ENCODE measurements around the gene GXYLT1.
"Not testable (repeated sequence)": the region's sequence is repeated elsewhere in the genome, so short reads cannot be mapped to it uniquely, and the experiment has no call there.

GXYLT1 gene, protein sequence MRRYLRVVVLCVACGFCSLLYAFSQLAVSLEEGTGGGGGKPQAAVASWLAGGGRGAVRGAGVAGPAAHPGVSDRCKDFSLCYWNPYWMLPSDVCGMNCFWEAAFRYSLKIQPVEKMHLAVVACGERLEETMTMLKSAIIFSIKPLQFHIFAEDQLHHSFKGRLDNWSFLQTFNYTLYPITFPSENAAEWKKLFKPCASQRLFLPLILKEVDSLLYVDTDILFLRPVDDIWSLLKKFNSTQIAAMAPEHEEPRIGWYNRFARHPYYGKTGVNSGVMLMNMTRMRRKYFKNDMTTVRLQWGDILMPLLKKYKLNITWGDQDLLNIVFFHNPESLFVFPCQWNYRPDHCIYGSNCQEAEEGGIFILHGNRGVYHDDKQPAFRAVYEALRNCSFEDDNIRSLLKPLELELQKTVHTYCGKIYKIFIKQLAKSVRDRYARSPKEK

DNA sequence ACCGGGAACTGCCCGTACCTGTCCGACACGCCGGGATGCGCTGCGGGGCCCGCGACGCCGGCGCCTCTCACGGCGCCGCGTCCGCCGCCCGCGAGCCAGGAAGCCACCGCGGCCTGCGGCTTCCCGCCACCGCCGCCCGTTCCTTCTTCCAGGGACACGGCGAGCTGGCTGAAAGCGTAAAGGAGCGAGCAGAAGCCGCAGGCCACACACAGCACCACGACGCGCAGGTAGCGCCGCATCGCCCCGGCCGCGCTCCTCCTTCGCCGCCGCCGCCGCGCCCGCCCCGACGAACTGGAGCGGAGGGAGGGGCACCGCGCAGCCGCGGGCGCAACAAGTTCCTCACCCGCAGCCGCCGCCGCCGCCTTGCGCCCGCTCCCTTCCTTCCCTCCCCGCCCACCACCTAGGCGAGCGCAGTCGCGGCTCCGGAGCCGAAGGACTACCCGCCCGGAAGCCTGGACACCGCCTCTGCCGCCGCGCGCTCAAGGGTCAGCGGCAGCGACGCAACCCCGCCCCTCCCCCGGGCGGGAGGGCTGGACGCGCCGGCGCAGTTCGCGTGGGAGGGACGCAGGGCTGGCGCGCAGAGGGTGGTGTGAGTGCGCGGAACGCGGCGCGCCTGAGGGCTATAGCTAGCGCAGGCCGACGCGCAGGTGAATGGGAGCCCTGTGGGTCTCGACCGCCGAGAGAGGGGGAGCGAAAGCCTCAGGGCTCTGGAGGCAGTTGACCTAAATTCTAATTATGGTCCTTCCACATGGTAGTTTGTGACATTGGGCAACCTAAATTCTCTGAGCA lies at the start of gene GXYLT1:
TSS of gene GXYLT1 (minus strand) at position 467 of the 789 bp plus-strand sequence. CDS start at position 239, 228 bp downstream.
- peak; percentile 92 for DNase-seq

DNA sequence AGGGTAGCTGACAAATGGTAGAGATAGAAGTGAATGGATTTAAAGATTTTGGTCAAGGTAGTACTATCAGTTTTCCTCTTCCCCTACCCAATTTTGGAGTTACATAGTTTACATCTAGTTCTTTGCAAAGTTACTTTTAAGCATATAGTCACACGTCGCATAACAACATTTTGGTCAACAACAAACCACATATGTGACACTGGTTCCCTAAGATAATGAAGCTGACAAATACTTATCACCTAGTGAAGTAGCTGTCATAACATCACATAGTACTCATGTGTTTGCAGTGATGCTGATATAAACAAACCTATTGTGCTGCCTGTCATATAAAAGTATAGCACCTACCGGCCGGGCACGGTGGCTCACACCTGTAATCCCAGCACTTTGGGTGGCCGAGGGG lies 48.0 kb upstream of the GXYLT1 start:
- DNase-seq = no peak

GRCh38 chr12:42192258-42192657 lies 47.6 kb upstream of the GXYLT1 start:
- no peak for DNase-seq

DNA sequence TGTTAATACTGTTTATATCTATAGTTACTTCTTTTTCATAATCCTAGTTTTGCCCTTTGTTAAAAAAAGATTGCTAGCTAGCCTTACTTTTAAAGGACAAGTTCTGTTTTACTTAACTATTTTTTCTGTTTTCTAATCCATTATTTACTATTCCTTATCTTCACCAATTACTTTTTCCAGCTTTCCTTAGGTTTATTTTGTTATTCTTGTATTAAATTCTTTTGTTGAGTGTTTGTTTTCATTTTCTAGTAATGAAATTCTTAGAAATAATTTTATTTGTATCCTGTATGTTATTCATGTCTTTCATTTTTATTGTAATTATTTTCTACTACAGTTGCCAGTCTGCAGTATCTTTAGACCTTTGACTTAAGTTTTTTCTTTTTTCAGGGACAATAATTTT lies 45.7 kb upstream of the GXYLT1 start:
- no peak for DNase-seq

DNA sequence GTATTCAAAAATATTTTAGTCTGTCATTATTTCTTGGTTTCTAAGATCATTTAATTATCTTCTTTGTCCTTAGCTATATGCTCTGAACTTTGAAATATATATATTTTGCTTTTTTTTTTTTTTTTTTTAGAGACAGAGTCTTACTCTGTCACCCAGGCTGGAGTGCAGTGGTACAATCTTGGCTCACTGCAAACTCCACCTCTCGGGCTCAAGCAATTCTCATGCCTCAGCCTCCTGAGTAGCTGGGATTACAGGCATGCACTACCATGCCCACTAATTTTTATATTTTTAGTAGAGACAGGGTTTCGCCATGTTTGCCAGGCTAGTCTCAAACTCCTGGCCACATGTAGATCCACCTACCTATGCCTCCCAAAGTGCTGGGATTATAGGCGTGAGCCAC lies 43.6 kb upstream of the GXYLT1 start:
- not testable (repeated sequence) for DNase-seq

GRCh38 chr12:42187799-42188198 lies 43.1 kb upstream of the GXYLT1 start:
- DNase-seq = no peak

- no peak for DNase-seq
Observed at GRCh38 chr12:42186793-42187192, 42.1 kb upstream of the GXYLT1 start.

DNA sequence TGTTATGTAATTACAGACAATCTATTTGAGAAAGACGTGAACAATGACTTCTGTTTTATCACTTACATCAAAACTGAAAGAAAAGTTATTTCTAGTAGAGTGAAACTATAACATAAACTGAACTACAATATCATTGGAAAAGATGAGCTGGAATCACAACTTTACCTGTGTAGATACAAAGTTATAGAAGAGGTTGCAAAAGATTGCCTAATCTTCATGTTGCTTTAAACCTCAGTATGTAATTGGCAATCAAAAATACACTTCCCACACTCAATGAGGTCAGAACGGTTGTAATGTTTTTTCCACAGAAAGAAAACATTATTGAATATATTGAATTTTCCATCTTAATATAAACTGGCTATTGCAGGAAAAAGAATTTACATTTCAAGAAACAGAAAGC lies 37.7 kb upstream of the GXYLT1 start:
- no peak for DNase-seq

- no peak for DNase-seq
Observed at GRCh38 chr12:42180990-42181596, 36.4 kb upstream of the GXYLT1 start.

GRCh38 chr12:42178101-42178500 lies 33.4 kb upstream of the GXYLT1 start:
- no peak for DNase-seq

DNA sequence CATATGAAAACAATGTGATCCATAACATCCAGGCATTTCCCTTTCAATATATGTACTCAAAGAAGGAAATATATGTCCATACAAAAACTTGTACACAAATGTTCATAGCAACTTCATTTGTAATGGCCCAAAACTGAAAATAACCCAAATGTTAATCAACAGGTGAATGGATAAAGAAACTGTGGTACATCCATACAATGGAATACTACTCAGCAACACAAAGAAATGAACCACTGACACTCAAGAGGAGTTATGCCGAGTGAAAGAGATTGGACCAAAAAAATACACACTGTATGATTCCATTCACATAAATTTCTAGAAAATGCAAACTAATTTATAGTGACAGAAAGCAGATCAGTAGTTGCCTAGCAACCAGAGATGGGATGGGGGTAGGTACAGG lies 30.3 kb upstream of the GXYLT1 start:
- DNase-seq = no peak

DNA sequence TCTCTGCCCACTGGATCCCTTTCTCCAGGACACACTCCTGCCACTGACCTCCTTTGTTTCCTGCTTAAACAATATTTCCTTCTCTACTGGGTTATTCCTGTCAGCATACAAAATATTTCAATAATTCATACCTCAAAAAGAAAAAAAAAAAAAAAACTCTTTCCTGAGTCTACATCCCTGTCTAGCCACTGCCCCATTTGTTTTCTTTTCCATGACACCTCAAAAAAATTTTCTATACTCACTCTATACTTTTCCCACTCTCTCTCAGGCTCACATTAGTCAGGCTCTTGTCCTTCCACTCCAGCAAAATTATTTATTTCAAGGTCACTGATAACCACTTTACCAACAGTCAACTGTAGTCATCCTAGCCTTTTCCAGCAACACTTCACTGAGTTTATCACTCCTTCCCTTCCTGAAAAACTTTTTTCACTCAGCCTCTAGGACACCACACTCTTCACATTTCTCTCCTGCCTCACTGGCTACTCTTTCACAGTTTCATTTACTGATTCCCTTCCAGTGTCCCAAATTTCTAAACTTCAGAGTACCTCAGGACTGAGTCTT lies 29.4 kb upstream of the GXYLT1 start:
- DNase-seq = no peak

- peak; percentile 61 for DNase-seq
Observed at GRCh38 chr12:42172441-42173210, 28.0 kb upstream of the GXYLT1 start.

- no peak for DNase-seq
Observed at GRCh38 chr12:42167711-42168110, 23.0 kb upstream of the GXYLT1 start.

GRCh38 chr12:42166501-42166900 lies 21.8 kb upstream of the GXYLT1 start:
- peak; percentile 83 for DNase-seq

GRCh38 chr12:42163913-42164312 lies 19.2 kb upstream of the GXYLT1 start:
- DNase-seq = no peak

GRCh38 chr12:42162965-42163364 lies 18.3 kb upstream of the GXYLT1 start:
- peak; percentile 52 for DNase-seq

DNA sequence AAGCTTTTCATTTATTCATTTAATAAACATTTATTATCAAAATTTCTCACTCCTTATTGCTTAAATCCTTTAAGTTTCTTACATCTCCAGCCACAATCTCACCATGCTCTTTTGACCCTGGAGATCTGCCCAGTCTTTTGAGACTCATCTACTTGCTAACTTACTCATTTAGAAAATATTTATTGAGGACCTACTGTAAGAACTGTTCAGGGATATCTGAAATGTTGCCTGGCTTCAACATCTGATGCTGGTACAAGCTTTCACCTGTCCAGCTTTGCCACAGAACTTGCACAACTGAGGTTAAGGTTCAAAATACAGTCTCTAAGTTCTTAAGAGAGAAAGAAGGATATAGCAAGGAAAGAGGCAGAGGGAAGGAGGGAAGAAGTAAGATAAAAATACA lies 17.5 kb upstream of the GXYLT1 start:
- DNase-seq = peak; percentile 63

DNA sequence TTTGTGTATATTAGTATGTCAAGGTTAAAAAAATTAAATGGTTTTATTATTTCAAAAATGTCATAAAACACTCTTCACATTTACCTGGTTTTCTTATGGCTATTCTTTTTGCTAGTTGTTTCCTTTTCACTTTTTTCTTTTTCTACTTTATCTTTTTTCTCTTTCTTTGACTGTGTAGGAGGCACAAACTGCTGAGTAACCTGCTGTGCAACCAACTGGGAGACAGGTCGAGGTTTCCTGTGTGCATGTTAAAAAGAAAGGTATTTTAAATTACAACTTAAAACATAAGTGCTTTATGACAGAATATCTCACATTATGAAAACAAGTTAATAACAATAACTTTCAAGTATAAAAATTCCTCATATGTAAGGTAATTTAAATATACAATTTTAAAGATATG lies 16.9 kb upstream of the GXYLT1 start:
- no peak for DNase-seq

- no peak for DNase-seq
Observed at GRCh38 chr12:42156232-42156631, 11.6 kb upstream of the GXYLT1 start.

DNA sequence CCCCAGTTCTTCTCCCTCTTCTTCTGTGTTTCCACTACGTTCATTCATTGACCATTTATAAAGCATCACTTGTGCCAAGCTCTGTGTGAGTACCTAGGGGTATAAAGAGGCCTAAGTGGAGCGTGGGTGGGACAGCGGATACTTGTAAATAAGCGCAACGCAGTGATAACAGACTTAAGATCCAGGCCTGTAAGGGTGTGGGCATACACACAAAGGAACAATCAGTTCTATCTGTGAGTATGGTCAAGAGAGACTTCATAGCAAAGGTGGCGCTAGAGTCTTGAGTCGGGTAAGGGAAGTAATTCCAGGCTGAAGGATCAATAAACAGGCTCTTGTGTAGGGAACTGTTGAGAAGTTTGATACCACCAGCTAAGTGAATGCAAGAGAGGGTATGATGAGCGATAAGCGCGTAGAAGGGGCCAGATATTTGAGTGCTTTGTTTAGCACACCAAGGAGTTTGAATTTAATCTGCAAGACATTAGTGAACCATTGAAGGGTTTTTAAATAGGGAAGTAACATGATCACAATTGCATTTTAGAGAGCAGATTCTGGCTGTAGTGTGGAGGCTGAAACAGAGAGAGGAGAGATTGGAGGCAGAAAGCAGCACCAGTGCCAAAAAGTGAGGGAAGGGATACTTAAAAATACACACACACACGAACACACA lies 1.0 kb upstream of the GXYLT1 start:
- no peak for DNase-seq

GRCh38 chr12:42145197-42145549 lies 499 bp upstream of the GXYLT1 start:
- no peak for DNase-seq

Measured in fibroblast of upper back skin (primary cell).